Measurements from ENCODE around the gene ZNF135. TPM values are rescaled to one million over a fixed set of nuclear protein-coding genes. Genes with fewer than 3 reads are reported as not detected.

The ZNF135 gene
- total and polyA plus RNA-seq, 2 of the 4 experiments (the other 2 are of a cell fraction) = 2.4 to 2.7 TPM

- H3K56ac ChIP-seq (ENCODE audit: extremely low read depth, insufficient read depth, low read length) = no peak overlapping the region
- no peak overlapping the region for H4K91ac ChIP-seq (ENCODE audit: insufficient read depth, low read depth, low read length)
- H4K20me1 ChIP-seq (ENCODE audit: insufficient read depth, low read length) = no peaks in the 10 kb centered on the region
- H3K23ac ChIP-seq (ENCODE audit: low read depth, low read length) = no peak overlapping the region
- no peak overlapping the region for H3K4ac ChIP-seq (ENCODE audit: low read depth, low read length)
- H3K79me1 ChIP-seq (ENCODE audit: low read depth in 1 of 2, low read length in 2 of 2) = no peaks in the 10 kb centered on the region
- H4K8ac ChIP-seq (ENCODE audit: low read depth in 2 of 2, low read length in 2 of 2) = no peak overlapping the region
- no TSS peak for BruUV-seq (replicated peaks)
- H3K9ac ChIP-seq (ENCODE audit: low read depth, low read length) = no peak overlapping the region
- TF ChIP-seq, protein P1, sequence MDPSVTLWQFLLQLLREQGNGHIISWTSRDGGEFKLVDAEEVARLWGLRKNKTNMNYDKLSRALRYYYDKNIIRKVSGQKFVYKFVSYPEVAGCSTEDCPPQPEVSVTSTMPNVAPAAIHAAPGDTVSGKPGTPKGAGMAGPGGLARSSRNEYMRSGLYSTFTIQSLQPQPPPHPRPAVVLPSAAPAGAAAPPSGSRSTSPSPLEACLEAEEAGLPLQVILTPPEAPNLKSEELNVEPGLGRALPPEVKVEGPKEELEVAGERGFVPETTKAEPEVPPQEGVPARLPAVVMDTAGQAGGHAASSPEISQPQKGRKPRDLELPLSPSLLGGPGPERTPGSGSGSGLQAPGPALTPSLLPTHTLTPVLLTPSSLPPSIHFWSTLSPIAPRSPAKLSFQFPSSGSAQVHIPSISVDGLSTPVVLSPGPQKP (IDR thresholded peaks at IDR 0.05; ENCODE audit: borderline replicate concordance, low read depth, low read length) = no peak
- no peak for TF ChIP-seq POLR2A (IDR thresholded peaks at IDR 0.05; ENCODE audit: low read depth, low read length)
- TF ChIP-seq CHD1 (IDR thresholded peaks at IDR 0.05; ENCODE audit: low read depth, low read length) = no peak
- no peak for TF ChIP-seq MAZ (IDR thresholded peaks at IDR 0.05; ENCODE audit: borderline replicate concordance, low read depth, low read length)
- no peak for TF ChIP-seq FOS (IDR thresholded peaks at IDR 0.05; ENCODE audit: low read depth, low read length)
- TF ChIP-seq USF2 (IDR thresholded peaks at IDR 0.05; ENCODE audit: low read depth, low read length) = no peak
- TF ChIP-seq NFE2L2 (IDR thresholded peaks at IDR 0.05; ENCODE audit: low read depth, low read length) = no peak
- TF ChIP-seq RAD21 (IDR thresholded peaks at IDR 0.05; ENCODE audit: low read length) = no peak
- no peak for TF ChIP-seq BHLHE40 (IDR thresholded peaks at IDR 0.05; ENCODE audit: low read depth, low read length)
- TF ChIP-seq SMC3 (IDR thresholded peaks at IDR 0.05; ENCODE audit: low read depth, low read length) = no peak
- no peak for TF ChIP-seq RCOR1 (IDR thresholded peaks at IDR 0.05; ENCODE audit: insufficient replicate concordance, low read length)
- no peak for TF ChIP-seq CEBPB (IDR thresholded peaks at IDR 0.05; ENCODE audit: low read depth, low read length)
- TF ChIP-seq CTCF (conservative IDR thresholded peaks at IDR 0.05; ENCODE audit: low read depth, low read length) = no peak
- TF ChIP-seq RFX5 (IDR thresholded peaks at IDR 0.05; ENCODE audit: low read depth, low read length) = no peak
- TF ChIP-seq MXI1 (IDR thresholded peaks at IDR 0.05; ENCODE audit: borderline replicate concordance, low read depth, low read length) = no peak
- TF ChIP-seq MAFK (IDR thresholded peaks at IDR 0.05; ENCODE audit: low read depth, low read length) = no peak
- no peak for ATAC-seq (ENCODE audit: low read depth)
- CTCF ChIA-PET = no interaction called here
- in situ Hi-C loops (cut with MboI; ENCODE audit: low sequenced_read_pairs) = no loop called here
- dilution Hi-C loops (cut with HindIII; ENCODE audit: low sequenced_read_pairs, unreplicated experiment) = no loop called here
- H2BK15ac ChIP-seq (ENCODE audit: low read depth, low read length) = no peak overlapping the region
- no peaks in the 10 kb centered on the region for H3K4me1 ChIP-seq (ENCODE audit: control insufficient read depth, insufficient read depth, low read length)
- DNase-seq = no peak
- H3K4me3 ChIP-seq (ENCODE audit: insufficient read depth, low read depth, low read length) = no peak overlapping the region
- no peak overlapping the region for H3K4me2 ChIP-seq (ENCODE audit: low read depth, low read length)
- no peak overlapping the region for H3K14ac ChIP-seq (replicated peaks; ENCODE audit: low read depth, low read length)
- H3K36me3 ChIP-seq (ENCODE audit: control insufficient read depth, insufficient read depth, low read length) = peaks cover 7% of the 10 kb centered on the region
- H2BK5ac ChIP-seq (ENCODE audit: low read depth, low read length, poor library complexity, severe bottlenecking) = no peak overlapping the region
- no peaks in the 10 kb centered on the region for H3K27me3 ChIP-seq (ENCODE audit: control insufficient read depth, insufficient read depth, low read length)
- H2AK9ac ChIP-seq (replicated peaks; ENCODE audit: low read depth, low read length, poor library complexity) = no peak overlapping the region
- no peak overlapping the region for H3K18ac ChIP-seq (ENCODE audit: low read depth, low read length)
- no peak overlapping the region for H2AK5ac ChIP-seq (ENCODE audit: low read depth, low read length)
- no peak overlapping the region for H4K5ac ChIP-seq (ENCODE audit: low read depth, low read length)
- POLR2A ChIA-PET (ENCODE audit: unreplicated experiment) = interaction anchor here (0.7 kb wide), 1 partner anchor 1009 kb away, joined by 9 read pairs; no protein-coding TSS in a partner anchor
- WGBS, 2 experiments (ENCODE audit: extremely low coverage in 2 of 2, insufficient read length in 1 of 2) = no CpG with 5 or more reads among the region's 10 CpGs
- H2BK120ac ChIP-seq (ENCODE audit: low read depth, low read length) = no peak overlapping the region
- peaks cover 55% of the 10 kb centered on the region for H3K9me3 ChIP-seq (ENCODE audit: control insufficient read depth, insufficient read depth, low read length)
- intact Hi-C loops (cut with micrococcal nuclease) = no loop called here
- H3K27ac ChIP-seq (ENCODE audit: insufficient read depth, low read length) = no peak overlapping the region
- H2AFZ ChIP-seq (replicated peaks; ENCODE audit: low read length, poor library complexity) = no peak overlapping the region
- no peaks in the 10 kb centered on the region for H3K9me1 ChIP-seq (ENCODE audit: insufficient read depth, low read length)
- H2BK20ac ChIP-seq (ENCODE audit: low read depth, low read length) = no peak overlapping the region
Observed at GRCh38 chr19:58079792-58080191, 20.7 kb downstream of the ZNF135 start.
